Fibroblast of lung (primary cell): ENCODE results near the gene UBE2D2. TPM values are rescaled to one million over a fixed set of nuclear protein-coding genes. Genes with fewer than 3 reads are reported as not detected.

Source experiments
- DNase-seq, 2 donors: peaks; one replicate each; pipeline versions ENCODE4 v3.0.0 to v3.0.0-alpha.2; 2010; ENCODE audit warnings: low read depth in 2 of 2
- H2AFZ ChIP-seq: 2 replicates; pipeline ENCODE4 v1.5.1; 2012; ENCODE audit warnings: low read length, control low read depth, inconsistent platforms
- H3K27ac ChIP-seq: 2 replicates; pipeline ENCODE4 v1.5.1; 2011; ENCODE audit warnings: low read length, control low read depth; ENCODE audit not compliant: insufficient read depth
- H3K27me3 ChIP-seq: 2 replicates; pipeline ENCODE4 v1.5.1; 2011; ENCODE audit warnings: mild to moderate bottlenecking, low read length; ENCODE audit not compliant: control insufficient read depth, insufficient read depth
- H3K36me3 ChIP-seq: 2 replicates; pipeline ENCODE4 v1.5.1; 2011; ENCODE audit warnings: low read length; ENCODE audit not compliant: control insufficient read depth, insufficient read depth
- H3K4me1 ChIP-seq: 2 replicates; pipeline ENCODE4 v1.5.1; 2011; ENCODE audit warnings: low read length; ENCODE audit not compliant: control insufficient read depth, insufficient read depth; ENCODE audit errors: extremely low read depth
- H3K4me2 ChIP-seq: 2 replicates; pipeline ENCODE4 v1.5.1; 2011; ENCODE audit warnings: low read length, control low read depth; ENCODE audit not compliant: insufficient read depth; ENCODE audit errors: extremely low read depth
- H3K4me3 ChIP-seq, 4 experiments: fragments of 200-600 bp in 1 of 4; sonication (generic) in 1 of 4; replicated peaks in 1 of 4; 2 replicates each; pipeline ENCODE4 v1.5.1; 2011 to 2016; ENCODE audit warnings: low read length in 4 of 4, low read depth in 3 of 4, mild to moderate bottlenecking in 3 of 4, control low read depth in 2 of 4, inconsistent platforms in 1 of 4, mixed read lengths in 1 of 4; ENCODE audit not compliant: insufficient read depth in 1 of 4; ENCODE audit errors: control extremely low read depth in 1 of 4
- H3K79me2 ChIP-seq: 2 replicates; pipeline ENCODE4 v1.5.1; 2012; ENCODE audit warnings: mild to moderate bottlenecking, low read length, inconsistent platforms; ENCODE audit not compliant: control insufficient read depth, insufficient read depth
- H3K9ac ChIP-seq: 2 replicates; pipeline ENCODE4 v1.5.1; 2011; ENCODE audit warnings: mild to moderate bottlenecking, low read length, control low read depth; ENCODE audit not compliant: insufficient read depth
- H3K9me3 ChIP-seq: 2 replicates; pipeline ENCODE4 v1.5.1; 2012; ENCODE audit warnings: low read depth, low read length; ENCODE audit not compliant: control insufficient read depth, insufficient read depth
- H4K20me1 ChIP-seq: 2 replicates; pipeline ENCODE4 v1.5.1; 2011; ENCODE audit warnings: low read length; ENCODE audit not compliant: control insufficient read depth, insufficient read depth; ENCODE audit errors: extremely low read depth
- CTCF ChIP-seq, 2 donors: IDR thresholded peaks in 1 of 2; conservative IDR thresholded peaks in 1 of 2; 1 replicate in 1 of 2; 2 replicates in 1 of 2; pipeline ENCODE4 v1.5.1; 2011 to 2012; ENCODE audit warnings: low read length in 2 of 2, control low read depth in 1 of 2, inconsistent platforms in 1 of 2, low read depth in 1 of 2, mild to moderate bottlenecking in 1 of 2
- EZH2 ChIP-seq: IDR thresholded peaks from 2 replicates; pipeline ENCODE4 v1.5.1; 2012; ENCODE audit warnings: low read length, control low read depth, mild to moderate bottlenecking; ENCODE audit errors: missing control alignments
- polyA plus RNA-seq, 2 donors: library from polyadenylated mRNA; depleted of rRNA in 1 of 2; stranded (reverse) in 1 of 2; unstranded in 1 of 2; fragments of >200 nt; gene quantifications; 2 replicates each; pipeline ENCODE4 v1.2.1, GENCODE V29; 2011 to 2012; ENCODE audit warnings: missing spikeins in 1 of 2
- total RNA-seq: library from RNA; depleted of rRNA; stranded (reverse); fragments of >200 nt; gene quantifications from 2 replicates; pipeline ENCODE4 v1.2.1, GENCODE V29; 2014

Gene UBE2D2
- total and polyA plus RNA-seq, 2 donors (not counting 1 experiment from before 2014, with no cell fraction given): 56.5 to 62.9 TPM

GRCh38 chr5:139637438-139638089 lies 76.4 kb downstream of the UBE2D2 start:
- H3K27ac ChIP-seq: peak overlapping the region; percentile 86
- H3K79me2 ChIP-seq: no peaks in the 10 kb centered on the region
- no peak overlapping the region for H2AFZ ChIP-seq
- peak overlapping the region; percentile 77 for H3K4me2 ChIP-seq
- peak overlapping the region in 2 of 4 experiments; percentile 32 to 55 for H3K4me3 ChIP-seq
- H3K36me3 ChIP-seq: no peaks in the 10 kb centered on the region
- peak in 1 of 2 donors; percentile 11 for TF ChIP-seq CTCF (conservative IDR thresholded peaks at IDR 0.05 in 1 of 2, IDR thresholded peaks at IDR 0.05 in 1 of 2; ENCODE audit: low read depth in 1 of 2, low read length in 2 of 2)
- no peak for TF ChIP-seq EZH2
- peak overlapping the region; percentile 72 for H3K9ac ChIP-seq
- H3K9me3 ChIP-seq: no peaks in the 10 kb centered on the region
- DNase-seq: peak; percentile 81 to 84
- peaks cover 22% of the 10 kb centered on the region for H3K4me1 ChIP-seq
- no peaks in the 10 kb centered on the region for H3K27me3 ChIP-seq
- no peaks in the 10 kb centered on the region for H4K20me1 ChIP-seq

GRCh38 chr5:139638090-139638735 lies 77.1 kb downstream of the UBE2D2 start:
- Histone ChIP-seq H3K4me2 (peak overlapping the region; percentile 77), H4K20me1 (no peaks in the 10 kb centered on the region), H3K79me2 (no peaks in the 10 kb centered on the region), H3K27me3 (no peaks in the 10 kb centered on the region), H3K27ac (peak overlapping the region; percentile 86), H3K4me1 (peaks cover 22% of the 10 kb centered on the region), H3K9ac (peak overlapping the region; percentile 72), H3K36me3 (no peaks in the 10 kb centered on the region), H3K9me3 (no peaks in the 10 kb centered on the region), H2AFZ (no peak overlapping the region), H3K4me3 (peak overlapping the region in 3 of 4 experiments; percentile 13 to 55 (median 32))
- DNase-seq: peak; percentile 76 to 83
- TF ChIP-seq EZH2 (no peak), CTCF (conservative IDR thresholded peaks at IDR 0.05 in 1 of 2, IDR thresholded peaks at IDR 0.05 in 1 of 2; ENCODE audit: low read depth in 1 of 2, low read length in 2 of 2) (no peak)

- Histone ChIP-seq H3K4me2 (peak overlapping the region; percentile 77), H3K9ac (peak overlapping the region; percentile 72), H3K27me3 (no peaks in the 10 kb centered on the region), H4K20me1 (no peaks in the 10 kb centered on the region), H3K4me1 (peaks cover 22% of the 10 kb centered on the region), H3K4me3 (no peak overlapping the region), H3K27ac (peak overlapping the region; percentile 86), H3K9me3 (no peaks in the 10 kb centered on the region), H3K36me3 (no peaks in the 10 kb centered on the region), H3K79me2 (no peaks in the 10 kb centered on the region), H2AFZ (no peak overlapping the region)
- DNase-seq: no peak
- TF ChIP-seq EZH2 (no peak), CTCF (conservative IDR thresholded peaks at IDR 0.05 in 1 of 2, IDR thresholded peaks at IDR 0.05 in 1 of 2; ENCODE audit: low read depth in 1 of 2, low read length in 2 of 2) (no peak)
These were observed 77.8 kb downstream of the UBE2D2 start for GRCh38 chr5:139638736-139639618.
